Activated naive CD4-positive, alpha-beta T cell treated with anti-CD3 and anti-CD28 coated beads, Interleukin-2, amount 50 U/mL, for 24 hours (primary cell): ENCODE measurements around the gene ARHGAP23.
A peak's percentile ranks its signal among the peaks of the same experiment; 100 is the strongest.

Source experiments
- H3K27ac Mint-ChIP-seq: one replicate; pipeline ENCODE4 v1.8.0; 2021; ENCODE audit warnings: mild to moderate bottlenecking, mixed read lengths
- H3K27me3 Mint-ChIP-seq: one replicate; pipeline ENCODE4 v1.8.0; 2021; ENCODE audit warnings: mixed read lengths
- H3K36me3 Mint-ChIP-seq: one replicate; pipeline ENCODE4 v1.8.0; 2021; ENCODE audit warnings: mixed read lengths
- H3K4me1 Mint-ChIP-seq: one replicate; pipeline ENCODE4 v1.8.0; 2021; ENCODE audit warnings: mixed read lengths
- H3K4me3 Mint-ChIP-seq: one replicate; pipeline ENCODE4 v1.8.0; 2021; ENCODE audit warnings: mild to moderate bottlenecking, mixed read lengths
- H3K9me3 Mint-ChIP-seq: one replicate; pipeline ENCODE4 v1.8.0; 2021; ENCODE audit warnings: mixed read lengths

The ARHGAP23 gene

GRCh38 chr17:38547444-38547843 is 119.2 kb downstream of the ARHGAP23 start:
- Mint-ChIP-seq H3K9me3 (no peaks in the 10 kb centered on the region), H3K27me3 (no peaks in the 10 kb centered on the region), H3K36me3 (no peaks in the 10 kb centered on the region), H3K4me3 (no peak overlapping the region), H3K4me1 (no peaks in the 10 kb centered on the region), H3K27ac (no peak overlapping the region)

GRCh38 chr17:38549285-38549684 is 121.0 kb downstream of the ARHGAP23 start:
- H3K27ac Mint-ChIP-seq = no peak overlapping the region
- H3K4me1 Mint-ChIP-seq = no peaks in the 10 kb centered on the region
- H3K9me3 Mint-ChIP-seq = no peaks in the 10 kb centered on the region
- H3K36me3 Mint-ChIP-seq = no peaks in the 10 kb centered on the region
- no peak overlapping the region for H3K4me3 Mint-ChIP-seq
- peaks cover 1% of the 10 kb centered on the region for H3K27me3 Mint-ChIP-seq

DNA sequence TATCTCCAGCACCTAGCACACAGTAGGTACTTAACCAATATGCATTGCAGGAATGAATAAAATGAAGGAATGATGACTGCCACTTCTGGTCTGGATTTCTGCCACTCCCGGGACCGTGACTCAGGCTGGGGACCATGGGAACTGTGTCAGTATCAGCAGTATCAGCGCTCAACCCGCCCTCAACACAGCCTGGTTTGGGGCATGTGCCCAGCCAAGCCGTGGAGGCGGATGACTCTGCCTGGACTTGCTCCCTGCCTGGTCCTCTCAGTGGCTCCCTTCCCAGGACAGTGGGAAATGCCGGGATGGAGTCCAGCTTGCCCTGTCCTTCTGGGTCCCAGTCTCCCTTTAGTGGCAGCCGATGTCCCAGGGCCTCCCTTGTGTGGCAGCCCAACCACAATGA is 122.4 kb downstream of the ARHGAP23 start:
- no peaks in the 10 kb centered on the region for H3K4me1 Mint-ChIP-seq
- peaks cover 1% of the 10 kb centered on the region for H3K27me3 Mint-ChIP-seq

GRCh38 chr17:38551121-38551520 is 122.9 kb downstream of the ARHGAP23 start:
- Mint-ChIP-seq H3K4me1 (no peaks in the 10 kb centered on the region), H3K27me3 (peaks cover 1% of the 10 kb centered on the region), H3K36me3 (no peaks in the 10 kb centered on the region), H3K9me3 (no peaks in the 10 kb centered on the region), H3K27ac (no peak overlapping the region), H3K4me3 (no peak overlapping the region)

More for the DNA sequence above, 122.4 kb downstream of the ARHGAP23 start:
- no peaks in the 10 kb centered on the region for H3K9me3 Mint-ChIP-seq
- H3K36me3 Mint-ChIP-seq = no peaks in the 10 kb centered on the region
- no peak overlapping the region for H3K4me3 Mint-ChIP-seq
- no peak overlapping the region for H3K27ac Mint-ChIP-seq

GRCh38 chr17:38552343-38552742 is 124.1 kb downstream of the ARHGAP23 start:
- H3K36me3 Mint-ChIP-seq = no peaks in the 10 kb centered on the region
- H3K27ac Mint-ChIP-seq = no peak overlapping the region
- H3K4me3 Mint-ChIP-seq = no peak overlapping the region

DNA sequence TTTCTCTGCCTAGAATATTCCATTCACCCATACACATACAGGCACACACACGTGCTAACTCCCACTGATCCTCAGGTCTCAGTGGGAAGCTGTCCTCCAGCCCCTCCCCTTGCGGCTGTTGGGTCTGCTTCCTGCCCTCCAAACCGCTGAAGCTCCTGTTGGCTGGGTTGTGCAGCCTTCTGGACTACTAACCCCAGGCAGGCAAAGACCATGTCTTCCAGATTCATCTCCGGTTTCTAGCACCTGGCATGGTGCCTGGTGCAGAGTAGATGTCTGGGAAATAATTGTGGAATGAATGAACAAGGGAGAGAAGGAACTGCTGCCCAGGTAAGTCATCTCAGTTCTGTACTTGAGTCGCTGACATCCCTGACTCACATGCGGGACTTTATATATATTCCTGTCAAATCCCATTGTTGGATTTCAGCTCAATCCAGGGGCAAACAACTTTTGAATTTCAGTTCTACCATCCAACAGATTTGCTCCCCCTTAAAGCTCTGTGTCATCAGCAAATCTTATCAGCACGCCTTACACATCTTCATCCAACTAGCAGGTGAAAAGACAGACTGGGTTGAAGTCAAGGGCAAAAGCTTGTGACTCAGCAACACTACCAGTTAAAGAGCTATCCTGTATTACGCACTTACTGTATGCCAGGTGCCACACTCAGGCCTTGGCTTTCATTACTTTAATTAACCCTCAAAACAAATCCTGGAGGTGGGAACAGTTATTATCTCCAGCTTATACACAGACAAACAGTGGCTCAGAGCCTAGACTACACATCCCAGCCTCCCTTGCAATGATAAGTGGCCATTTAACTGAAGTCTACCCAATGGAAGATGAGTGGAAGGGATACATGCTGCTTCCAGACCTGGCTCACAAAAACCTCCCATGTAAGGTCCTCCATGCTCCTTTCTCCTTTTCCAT is 126.4 kb downstream of the ARHGAP23 start:
- H3K4me1 Mint-ChIP-seq = peaks cover 10% of the 10 kb centered on the region
- H3K27me3 Mint-ChIP-seq = peaks cover 1% of the 10 kb centered on the region
- no peak overlapping the region for H3K4me3 Mint-ChIP-seq
- H3K9me3 Mint-ChIP-seq = no peaks in the 10 kb centered on the region
- H3K36me3 Mint-ChIP-seq = no peaks in the 10 kb centered on the region
- no peak overlapping the region for H3K27ac Mint-ChIP-seq

More at GRCh38 chr17:38552343-38552742, 124.1 kb downstream of the ARHGAP23 start:
- peaks cover 1% of the 10 kb centered on the region for H3K27me3 Mint-ChIP-seq
- H3K4me1 Mint-ChIP-seq = no peaks in the 10 kb centered on the region
- no peaks in the 10 kb centered on the region for H3K9me3 Mint-ChIP-seq

- Mint-ChIP-seq H3K4me1 (peaks cover 16% of the 10 kb centered on the region), H3K27me3 (peaks cover 7% of the 10 kb centered on the region), H3K36me3 (no peaks in the 10 kb centered on the region), H3K9me3 (no peaks in the 10 kb centered on the region), H3K4me3 (no peak overlapping the region), H3K27ac (peak overlapping the region; percentile 62)
Measured at GRCh38 chr17:38556239-38556638, 128.0 kb downstream of the ARHGAP23 start.

- peaks cover 10% of the 10 kb centered on the region for H3K27me3 Mint-ChIP-seq
- no peaks in the 10 kb centered on the region for H3K36me3 Mint-ChIP-seq
- peaks cover 19% of the 10 kb centered on the region for H3K4me1 Mint-ChIP-seq
- no peak overlapping the region for H3K27ac Mint-ChIP-seq
- H3K9me3 Mint-ChIP-seq = no peaks in the 10 kb centered on the region
- H3K4me3 Mint-ChIP-seq = peak overlapping the region; percentile 15
Measured at GRCh38 chr17:38557396-38557795, 129.1 kb downstream of the ARHGAP23 start.

DNA sequence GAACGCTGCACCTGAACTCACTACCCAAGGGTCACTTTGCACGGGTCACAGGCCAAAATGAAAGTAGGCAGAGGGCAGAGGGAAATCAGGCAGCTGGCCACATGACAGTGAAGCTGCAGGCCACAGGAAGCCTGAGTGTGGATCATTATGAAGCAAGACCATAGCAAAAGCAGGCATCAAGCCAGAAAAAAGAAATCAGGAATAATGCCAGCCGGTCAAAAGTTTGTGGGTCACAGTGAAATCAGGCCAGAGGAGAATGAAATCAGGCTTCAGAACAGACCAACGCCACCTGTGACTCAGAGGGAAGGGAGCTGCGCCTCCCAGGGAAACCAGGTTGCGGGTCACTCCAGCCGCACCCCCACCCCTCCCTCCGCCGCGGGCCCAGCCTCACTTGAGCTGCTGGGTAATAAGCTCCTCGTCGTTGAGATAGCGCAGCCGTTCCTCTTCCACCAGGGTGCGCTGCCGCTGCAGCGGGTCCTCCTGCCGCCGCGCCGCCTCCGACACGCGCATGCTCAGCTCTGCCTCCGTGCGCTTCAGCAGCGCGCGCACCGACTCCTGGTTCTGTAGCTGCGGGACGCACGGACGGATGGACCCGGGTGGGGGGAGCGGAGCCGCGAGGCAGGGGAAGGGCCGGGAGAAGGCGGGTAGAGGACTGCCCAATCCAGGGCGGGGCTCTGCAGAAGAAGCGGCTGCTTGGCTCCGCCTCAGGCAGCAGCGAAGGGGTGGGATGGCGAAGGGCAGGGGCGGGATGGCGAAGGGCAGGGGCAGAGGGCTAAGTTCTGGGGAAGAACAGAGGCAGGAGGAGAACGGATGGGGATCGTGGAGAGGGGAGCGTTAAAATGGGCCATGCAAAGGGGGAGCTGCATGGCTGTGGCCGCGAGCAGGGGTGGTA is 129.8 kb downstream of the ARHGAP23 start:
- Mint-ChIP-seq H3K27me3 (peaks cover 12% of the 10 kb centered on the region), H3K4me1 (peaks cover 24% of the 10 kb centered on the region), H3K4me3 (peak overlapping the region; percentile 97), H3K9me3 (no peaks in the 10 kb centered on the region), H3K36me3 (no peaks in the 10 kb centered on the region), H3K27ac (no peak overlapping the region)

DNA sequence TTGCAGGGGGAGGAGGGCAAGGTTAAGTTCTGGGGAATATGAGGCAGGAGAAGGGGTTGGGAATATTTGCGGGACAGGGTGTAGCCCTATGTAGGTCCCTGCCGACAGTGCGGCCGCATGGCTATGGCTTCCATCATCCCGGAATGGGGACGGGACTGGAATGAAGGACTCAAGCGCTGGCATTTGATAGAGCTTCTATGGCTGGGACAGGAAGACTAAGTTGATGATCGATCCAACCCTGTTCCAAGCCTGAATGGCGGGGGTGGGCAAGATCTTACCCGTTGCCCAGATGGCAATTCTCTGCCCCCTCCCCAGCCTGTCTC is 130.4 kb downstream of the ARHGAP23 start:
- H3K36me3 Mint-ChIP-seq = no peaks in the 10 kb centered on the region
- H3K27ac Mint-ChIP-seq = no peak overlapping the region
- H3K27me3 Mint-ChIP-seq = peaks cover 15% of the 10 kb centered on the region
- peak overlapping the region; percentile 97 for H3K4me3 Mint-ChIP-seq
- peaks cover 30% of the 10 kb centered on the region for H3K4me1 Mint-ChIP-seq
- no peaks in the 10 kb centered on the region for H3K9me3 Mint-ChIP-seq

- Mint-ChIP-seq H3K9me3 (no peaks in the 10 kb centered on the region), H3K4me1 (peaks cover 31% of the 10 kb centered on the region), H3K27me3 (peaks cover 19% of the 10 kb centered on the region), H3K36me3 (no peaks in the 10 kb centered on the region), H3K27ac (peak overlapping the region; percentile 85), H3K4me3 (peak overlapping the region; percentile 97)
Measured at GRCh38 chr17:38559051-38559879, 131.0 kb downstream of the ARHGAP23 start.

DNA sequence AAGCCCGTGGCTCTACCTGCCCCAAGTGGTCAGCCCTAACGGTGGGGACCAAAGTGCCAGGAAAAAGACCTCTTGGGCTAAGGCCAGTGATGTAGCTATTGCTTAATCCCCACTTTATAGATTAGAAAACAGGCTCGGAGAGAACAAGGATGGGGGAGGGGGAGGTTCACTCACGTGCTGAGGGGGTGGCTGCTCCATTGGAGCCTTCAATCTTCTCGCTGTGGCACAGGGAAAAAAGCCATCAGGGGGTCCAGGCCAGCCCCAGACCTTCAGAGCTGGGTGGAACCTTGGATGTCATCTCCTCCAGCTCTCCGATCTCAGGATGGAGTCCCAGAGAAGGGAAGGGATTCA is 131.6 kb downstream of the ARHGAP23 start:
- H3K4me1 Mint-ChIP-seq = peaks cover 31% of the 10 kb centered on the region
- H3K9me3 Mint-ChIP-seq = no peaks in the 10 kb centered on the region
- H3K36me3 Mint-ChIP-seq = no peaks in the 10 kb centered on the region
- peaks cover 22% of the 10 kb centered on the region for H3K27me3 Mint-ChIP-seq
- no peak overlapping the region for H3K27ac Mint-ChIP-seq
- no peak overlapping the region for H3K4me3 Mint-ChIP-seq

GRCh38 chr17:38560503-38561318 is 132.4 kb downstream of the ARHGAP23 start:
- Mint-ChIP-seq H3K27ac (no peak overlapping the region), H3K27me3 (peaks cover 28% of the 10 kb centered on the region), H3K4me1 (peaks cover 31% of the 10 kb centered on the region), H3K9me3 (no peaks in the 10 kb centered on the region), H3K36me3 (no peaks in the 10 kb centered on the region), H3K4me3 (peak overlapping the region; percentile 59)

- no peaks in the 10 kb centered on the region for H3K36me3 Mint-ChIP-seq
- peaks cover 34% of the 10 kb centered on the region for H3K27me3 Mint-ChIP-seq
- H3K9me3 Mint-ChIP-seq = no peaks in the 10 kb centered on the region
- H3K27ac Mint-ChIP-seq = no peak overlapping the region
- H3K4me1 Mint-ChIP-seq = peaks cover 31% of the 10 kb centered on the region
- H3K4me3 Mint-ChIP-seq = no peak overlapping the region
Measured at GRCh38 chr17:38561416-38562214, 133.4 kb downstream of the ARHGAP23 start.
